Mucosa of rectum (tissue), 2 donors: ENCODE results near the gene EXT2.

Source experiments
- H3K27ac ChIP-seq, 2 donors: one replicate each; pipeline ENCODE4 v1.7.0; 2013; ENCODE audit warnings: inconsistent platforms in 2 of 2, low read depth in 2 of 2, low read length in 2 of 2
- H3K27me3 ChIP-seq, 2 donors: one replicate each; pipeline ENCODE4 v1.7.0; 2013; ENCODE audit warnings: low read length in 2 of 2; ENCODE audit not compliant: control insufficient read depth in 2 of 2, insufficient read depth in 2 of 2
- H3K36me3 ChIP-seq, 2 donors: one replicate each; pipeline ENCODE4 v1.7.0; 2013; ENCODE audit warnings: low read length in 2 of 2; ENCODE audit not compliant: control insufficient read depth in 2 of 2, insufficient read depth in 2 of 2
- H3K4me1 ChIP-seq, 2 donors: one replicate each; pipeline ENCODE4 v1.7.0; 2013; ENCODE audit warnings: low read length in 2 of 2, mild to moderate bottlenecking in 1 of 2; ENCODE audit not compliant: control insufficient read depth in 2 of 2, insufficient read depth in 2 of 2
- H3K4me3 ChIP-seq, 2 donors: one replicate each; pipeline ENCODE4 v1.7.0; 2013; ENCODE audit warnings: low read length in 2 of 2
- H3K9ac ChIP-seq, 2 donors: one replicate each; pipeline ENCODE4 v1.7.0; 2013; ENCODE audit warnings: low read length in 2 of 2, low read depth in 1 of 2, mild to moderate bottlenecking in 1 of 2
- H3K9me3 ChIP-seq, 2 donors: one replicate each; pipeline ENCODE4 v1.7.0; 2013; ENCODE audit warnings: low read length in 2 of 2; ENCODE audit not compliant: control insufficient read depth in 2 of 2
- donor health status: healthy.
- donor health status: Normal muscosa, but diverticular disease.

The EXT2 gene

DNA sequence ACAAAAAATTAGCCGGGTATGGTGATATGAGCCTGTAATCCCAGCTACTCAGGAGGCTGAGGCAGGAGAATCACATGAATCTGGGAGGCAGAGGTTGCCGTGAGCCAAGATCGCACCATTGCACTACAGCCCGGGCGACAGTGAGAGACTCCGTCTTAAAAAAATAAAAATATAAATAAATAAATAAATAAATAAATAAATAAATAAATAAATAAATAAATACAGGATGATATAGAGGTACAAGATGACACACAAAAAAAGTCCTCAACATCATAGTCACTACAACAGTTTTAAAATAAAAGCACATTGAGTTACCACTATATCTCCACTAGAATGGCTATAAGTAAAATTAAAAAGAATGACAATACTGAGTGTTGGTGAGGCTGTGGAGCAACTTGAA lies 116.7 kb downstream of the EXT2 start:
- Histone ChIP-seq H3K27me3 (no peaks in the 10 kb centered on the region), H3K4me1 (no peaks in the 10 kb centered on the region), H3K36me3 (peaks cover 4 to 6% of the 10 kb centered on the region in 2 donors)

DNA sequence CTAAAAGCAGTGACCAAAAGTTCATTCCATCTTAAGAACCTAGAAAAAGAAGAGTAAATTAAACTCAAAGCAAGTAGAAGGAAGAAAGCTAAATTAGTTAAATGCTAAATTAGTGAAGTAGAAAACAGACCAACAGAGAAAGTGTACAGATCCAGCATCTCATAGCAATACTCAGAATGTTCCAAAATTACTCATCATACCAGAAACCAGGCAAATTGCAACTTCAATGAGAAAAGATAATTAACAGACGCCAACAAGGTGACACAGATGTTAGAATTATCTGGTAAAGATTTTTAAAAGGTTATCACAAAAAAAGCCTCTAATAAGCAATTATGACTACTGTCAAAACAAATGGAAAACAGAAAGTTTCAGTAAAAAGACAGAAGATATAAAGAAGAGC lies 117.7 kb downstream of the EXT2 start:
- Histone ChIP-seq H3K27me3 (no peaks in the 10 kb centered on the region), H3K4me1 (no peaks in the 10 kb centered on the region), H3K36me3 (peaks cover 3 to 4% of the 10 kb centered on the region in 2 donors), H3K4me3 (no peak overlapping the region), H3K27ac (no peak overlapping the region), H3K9ac (no peak overlapping the region), H3K9me3 (no peaks in the 10 kb centered on the region)

More for the DNA sequence above, 116.7 kb downstream of the EXT2 start:
- no peaks in the 10 kb centered on the region for H3K9me3 ChIP-seq
- H3K9ac ChIP-seq: no peak overlapping the region
- H3K4me3 ChIP-seq: no peak overlapping the region
- H3K27ac ChIP-seq: no peak overlapping the region

DNA sequence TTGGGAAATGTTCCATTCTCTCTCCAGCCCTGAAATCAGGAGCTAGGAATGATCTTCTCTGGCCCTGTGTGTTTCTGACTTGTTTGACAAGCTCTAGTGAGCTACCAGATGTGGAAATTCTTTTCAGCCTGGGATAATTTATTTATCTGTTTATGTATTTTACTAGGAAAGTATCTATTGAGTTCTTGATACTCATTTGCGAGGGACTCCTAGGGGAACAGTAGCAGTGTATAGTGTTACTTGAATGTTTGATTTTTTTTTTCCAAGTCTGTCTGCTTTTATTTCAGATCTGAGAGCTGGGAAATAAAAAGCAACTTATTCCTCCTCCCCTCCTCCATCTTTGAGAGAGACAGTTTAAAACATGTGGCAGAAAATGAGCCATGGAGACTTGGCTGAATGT lies 122.0 kb downstream of the EXT2 start:
- Histone ChIP-seq H3K27me3 (no peaks in the 10 kb centered on the region), H3K27ac (no peak overlapping the region), H3K9me3 (no peaks in the 10 kb centered on the region), H3K36me3 (no peaks in the 10 kb centered on the region), H3K4me1 (no peaks in the 10 kb centered on the region), H3K4me3 (no peak overlapping the region), H3K9ac (no peak overlapping the region)

DNA sequence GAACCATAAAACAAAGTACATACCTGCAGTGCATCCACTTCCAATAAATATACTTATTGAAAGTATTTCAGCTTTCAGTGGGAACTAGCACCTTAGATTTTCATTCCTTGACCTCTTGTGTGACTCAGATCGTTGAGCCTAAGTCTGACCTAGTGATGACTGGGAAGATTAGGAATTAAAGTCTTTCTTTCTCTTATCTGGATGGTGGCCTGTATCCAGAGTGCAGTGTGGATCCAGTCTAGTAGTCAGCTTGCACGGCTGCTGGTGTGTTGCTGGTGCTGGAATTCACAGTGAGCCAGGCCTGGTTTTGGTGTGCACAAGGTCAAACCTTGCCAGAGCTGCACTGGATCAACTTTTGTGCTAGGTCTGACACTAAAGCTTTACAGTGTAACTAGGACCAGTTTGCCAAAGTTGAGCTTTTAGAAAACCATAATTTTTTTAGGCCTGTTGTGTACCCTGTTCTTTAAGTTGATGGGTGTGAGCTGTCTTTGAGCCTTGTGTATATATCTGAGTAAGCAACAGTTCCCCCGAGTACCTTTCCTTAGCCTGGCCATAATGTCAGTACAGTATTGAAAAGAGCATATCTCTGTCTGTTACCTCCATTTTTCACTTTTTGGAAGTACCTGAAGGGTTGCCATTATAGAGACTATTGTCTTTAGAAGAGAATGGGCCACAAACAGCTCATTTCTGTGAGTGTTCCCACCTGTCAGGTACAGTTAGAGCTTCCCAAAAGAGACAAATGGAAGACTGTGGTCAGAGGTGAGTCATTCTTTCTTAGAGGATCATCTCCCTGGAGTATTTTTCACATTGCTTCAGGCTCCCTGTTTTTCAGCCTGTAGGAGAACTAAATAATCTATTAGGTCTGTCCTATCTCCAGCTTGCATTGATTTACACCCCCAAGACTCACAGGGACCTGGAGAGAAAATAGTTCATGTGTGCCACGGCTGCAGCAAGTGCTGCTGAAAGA lies 124.6 kb downstream of the EXT2 start:
- Histone ChIP-seq H3K36me3 (no peaks in the 10 kb centered on the region), H3K9ac (no peak overlapping the region), H3K27me3 (no peaks in the 10 kb centered on the region), H3K9me3 (no peaks in the 10 kb centered on the region), H3K27ac (no peak overlapping the region), H3K4me1 (no peaks in the 10 kb centered on the region), H3K4me3 (no peak overlapping the region)

DNA sequence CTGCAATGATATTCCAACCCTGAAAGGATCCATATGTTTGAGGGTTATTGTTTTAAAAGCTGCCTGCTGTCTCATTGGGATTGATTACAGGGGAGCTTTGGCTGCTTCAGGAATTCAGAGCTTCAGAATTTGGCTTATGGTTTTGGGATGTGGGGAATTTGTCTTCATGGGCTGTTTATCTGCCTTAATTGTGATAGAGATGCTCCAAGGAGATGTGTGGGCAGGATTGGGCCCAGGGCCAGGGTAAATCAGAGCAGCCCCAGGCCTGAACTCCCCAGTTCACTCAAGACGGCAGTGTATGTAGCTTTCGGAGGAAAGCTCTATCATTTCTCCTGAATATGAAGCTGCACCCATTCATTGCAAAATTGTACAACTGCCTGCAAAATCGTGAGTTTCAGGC lies 126.0 kb downstream of the EXT2 start:
- H3K27me3 ChIP-seq: no peaks in the 10 kb centered on the region
- no peaks in the 10 kb centered on the region for H3K9me3 ChIP-seq
- peaks cover 0 to 4% of the 10 kb centered on the region in 2 donors for H3K36me3 ChIP-seq
- H3K4me3 ChIP-seq: no peak overlapping the region
- H3K27ac ChIP-seq: no peak overlapping the region
- H3K9ac ChIP-seq: no peak overlapping the region
- no peaks in the 10 kb centered on the region for H3K4me1 ChIP-seq

DNA sequence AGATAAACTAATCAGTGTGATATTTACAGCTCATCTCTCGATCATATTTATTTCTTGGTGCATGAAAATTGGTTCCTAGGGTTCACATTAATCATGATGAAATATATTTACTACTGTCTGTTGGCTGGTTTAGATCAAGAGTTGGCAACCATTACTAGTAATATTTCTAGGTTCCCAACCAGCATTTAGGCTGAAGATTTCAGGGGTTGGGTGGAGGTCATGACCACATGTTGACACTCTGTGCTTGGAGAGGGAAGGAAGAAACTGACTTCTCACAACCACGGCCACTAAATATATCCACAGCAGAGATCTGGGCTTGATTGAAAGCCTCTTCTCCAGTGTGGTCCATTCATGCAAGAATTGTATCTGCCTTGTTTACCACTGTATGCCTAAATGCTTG lies 126.5 kb downstream of the EXT2 start:
- Histone ChIP-seq H3K9ac (no peak overlapping the region), H3K4me1 (no peaks in the 10 kb centered on the region), H3K9me3 (no peaks in the 10 kb centered on the region), H3K27me3 (no peaks in the 10 kb centered on the region), H3K4me3 (no peak overlapping the region), H3K27ac (no peak overlapping the region), H3K36me3 (peaks cover 0 to 4% of the 10 kb centered on the region in 2 donors)

DNA sequence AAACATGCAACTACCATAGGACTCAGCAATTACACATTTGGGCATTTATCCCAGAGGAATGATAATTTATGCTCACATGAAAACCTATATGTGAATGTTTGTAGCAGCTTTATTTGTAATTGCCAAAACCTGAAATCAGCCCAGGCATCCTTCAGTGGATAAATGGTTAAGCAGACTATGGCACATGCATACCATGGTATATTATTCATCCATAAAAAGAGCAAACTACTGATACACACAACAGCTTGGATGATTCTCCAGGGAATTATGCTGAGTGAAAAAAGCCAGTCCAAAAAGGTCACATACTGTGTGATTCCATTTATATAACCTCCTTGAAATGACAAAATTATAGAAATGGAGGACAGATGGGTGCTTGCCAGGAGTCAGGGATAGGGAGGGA lies 127.8 kb downstream of the EXT2 start:
- H3K4me3 ChIP-seq: no peak overlapping the region
- no peak overlapping the region for H3K27ac ChIP-seq
- no peaks in the 10 kb centered on the region for H3K9me3 ChIP-seq
- no peaks in the 10 kb centered on the region for H3K27me3 ChIP-seq
- peaks cover 0 to 4% of the 10 kb centered on the region in 2 donors for H3K36me3 ChIP-seq
- no peak overlapping the region for H3K9ac ChIP-seq
- H3K4me1 ChIP-seq: no peaks in the 10 kb centered on the region

DNA sequence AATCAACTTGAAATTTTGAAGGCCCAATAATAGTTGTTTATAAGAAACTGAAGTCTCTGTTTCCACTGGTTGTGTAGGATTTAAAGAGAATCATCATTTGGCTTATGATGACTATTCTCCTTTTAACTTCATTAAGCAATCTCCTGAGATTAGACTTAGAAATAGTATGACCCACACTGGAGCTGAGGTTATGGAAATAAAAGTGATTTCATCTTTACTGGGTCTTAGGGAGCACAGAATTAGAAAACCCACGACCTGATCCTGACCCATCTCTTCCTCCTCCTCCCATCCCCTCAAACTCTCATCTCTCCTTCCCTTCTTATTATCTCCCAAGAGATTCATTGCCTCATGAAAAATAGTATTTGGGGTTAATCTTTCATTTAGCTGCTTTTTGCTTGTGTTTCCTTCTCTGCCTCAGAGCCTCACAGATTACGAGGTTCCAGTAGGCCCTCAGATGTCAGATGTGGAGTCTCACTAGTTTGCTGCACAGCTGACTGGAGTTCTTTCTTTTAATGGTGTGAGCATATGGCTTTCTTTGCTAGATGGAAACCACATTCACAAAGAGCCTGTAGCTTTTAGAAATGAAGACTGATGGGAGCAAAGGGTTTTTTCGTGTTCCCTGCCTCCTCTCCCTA lies 129.5 kb downstream of the EXT2 start:
- H3K27me3 ChIP-seq: no peaks in the 10 kb centered on the region
- H3K27ac ChIP-seq: no peak overlapping the region
- H3K4me1 ChIP-seq: peaks cover 0 to 5% of the 10 kb centered on the region in 2 donors
- no peak overlapping the region for H3K9ac ChIP-seq
- peaks cover 0 to 4% of the 10 kb centered on the region in 2 donors for H3K36me3 ChIP-seq
- no peak overlapping the region for H3K4me3 ChIP-seq
- no peaks in the 10 kb centered on the region for H3K9me3 ChIP-seq

DNA sequence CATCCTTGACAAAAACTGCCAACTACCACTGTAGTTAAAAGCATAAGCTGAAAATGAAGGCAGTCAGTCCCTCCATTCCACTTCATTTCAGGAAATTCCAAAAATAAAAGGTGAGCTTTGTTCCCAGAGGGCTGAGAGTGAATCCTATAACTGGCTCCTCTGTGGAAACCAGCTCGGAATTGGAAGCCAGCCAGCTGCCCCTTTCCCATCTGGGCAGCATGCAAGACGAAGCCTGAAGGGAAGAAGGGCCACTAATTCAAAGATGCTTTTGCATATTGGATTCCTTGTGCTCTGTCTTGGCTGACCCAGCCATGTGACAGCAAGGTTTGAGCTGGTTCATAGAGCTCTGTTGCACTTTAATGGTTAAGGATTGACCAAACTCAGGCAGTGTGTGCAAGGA lies 131.0 kb downstream of the EXT2 start:
- no peak overlapping the region for H3K9ac ChIP-seq
- no peaks in the 10 kb centered on the region for H3K27me3 ChIP-seq
- H3K4me3 ChIP-seq: no peak overlapping the region
- H3K27ac ChIP-seq: no peak overlapping the region
- peaks cover 0 to 4% of the 10 kb centered on the region in 2 donors for H3K36me3 ChIP-seq
- peaks cover 0 to 5% of the 10 kb centered on the region in 2 donors for H3K4me1 ChIP-seq
- H3K9me3 ChIP-seq: no peaks in the 10 kb centered on the region

DNA sequence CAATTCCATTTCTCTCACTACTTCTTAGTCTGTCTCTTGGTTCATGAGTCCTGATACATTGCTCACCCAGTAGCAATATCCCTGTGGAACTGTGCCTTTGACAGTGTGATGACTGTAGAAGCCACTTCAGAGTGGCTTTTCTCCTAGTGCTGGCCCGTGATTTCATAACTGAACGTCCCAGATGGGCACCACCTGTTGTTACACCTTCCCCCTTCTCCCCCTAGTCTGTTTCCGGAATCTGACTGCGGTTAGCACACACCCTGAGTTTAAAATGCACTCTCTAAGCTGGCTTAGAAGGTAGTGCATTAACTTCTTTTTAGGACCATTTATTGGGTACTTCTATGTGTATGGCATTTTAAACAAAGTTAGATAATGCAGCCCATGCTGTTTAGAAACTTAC lies 131.5 kb downstream of the EXT2 start:
- Histone ChIP-seq H3K4me3 (no peak overlapping the region), H3K27me3 (no peaks in the 10 kb centered on the region), H3K9me3 (no peaks in the 10 kb centered on the region), H3K4me1 (peaks cover 0 to 5% of the 10 kb centered on the region in 2 donors), H3K27ac (no peak overlapping the region), H3K36me3 (peaks cover 0 to 4% of the 10 kb centered on the region in 2 donors), H3K9ac (no peak overlapping the region)
